T-helper 1 cell treated with Interleukin-12 subunit alpha and Interleukin-12 subunit beta and Interleukin-4 antibody, amounts not matched to agents 30 μg/mL and 1 μg/mL, for 36 hours (primary cell): Measurements from ENCODE around the gene LFNG.

Source experiments
- H3K27ac Mint-ChIP-seq: one replicate; pipeline ENCODE4 v1.8.0; 2021; ENCODE audit warnings: mild to moderate bottlenecking, mixed read lengths
- H3K27me3 Mint-ChIP-seq: one replicate; pipeline ENCODE4 v1.8.0; 2021; ENCODE audit warnings: low read depth, mixed read lengths
- H3K36me3 Mint-ChIP-seq: one replicate; pipeline ENCODE4 v1.8.0; 2021; ENCODE audit warnings: low read depth, mixed read lengths
- H3K4me1 Mint-ChIP-seq: one replicate; pipeline ENCODE4 v1.8.0; 2021; ENCODE audit warnings: low read depth, mixed read lengths
- H3K4me3 Mint-ChIP-seq: one replicate; pipeline ENCODE4 v1.8.0; 2021; ENCODE audit warnings: mild to moderate bottlenecking, moderate library complexity, mixed read lengths
- H3K9me3 Mint-ChIP-seq: one replicate; pipeline ENCODE4 v1.8.0; 2021; ENCODE audit warnings: mixed read lengths

The LFNG gene

DNA sequence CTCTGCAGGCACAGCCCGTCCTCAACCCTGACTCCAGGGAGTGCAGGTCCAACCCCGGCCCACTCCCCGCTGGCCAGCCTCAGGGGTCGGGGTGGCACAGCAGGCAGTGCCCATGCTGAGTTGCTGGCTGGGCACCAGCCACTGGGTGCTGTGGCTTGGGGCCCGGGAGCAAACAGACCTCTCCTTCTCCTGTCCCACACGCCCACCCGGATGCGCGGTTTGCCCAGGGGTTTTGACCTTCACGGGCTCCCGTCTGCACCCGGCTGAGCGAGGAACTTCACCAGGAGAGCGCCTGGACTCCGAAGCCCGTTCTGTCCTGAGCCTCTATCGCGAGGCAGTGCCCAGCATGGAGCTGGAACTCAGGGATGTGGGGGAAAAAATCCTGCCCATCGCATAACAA, 40.8 kb upstream of the LFNG start:
- Mint-ChIP-seq H3K4me3 (no peak overlapping the region), H3K9me3 (peaks cover 6% of the 10 kb centered on the region), H3K27me3 (no peaks in the 10 kb centered on the region), H3K36me3 (no peaks in the 10 kb centered on the region), H3K27ac (no peak overlapping the region), H3K4me1 (no peaks in the 10 kb centered on the region)

- H3K27ac Mint-ChIP-seq = no peak overlapping the region
- H3K36me3 Mint-ChIP-seq = no peaks in the 10 kb centered on the region
- no peak overlapping the region for H3K4me3 Mint-ChIP-seq
- peaks cover 6% of the 10 kb centered on the region for H3K9me3 Mint-ChIP-seq
- H3K27me3 Mint-ChIP-seq = no peaks in the 10 kb centered on the region
- no peaks in the 10 kb centered on the region for H3K4me1 Mint-ChIP-seq
These were observed 40.1 kb upstream of the LFNG start for GRCh38 chr7:2479276-2480069.

DNA sequence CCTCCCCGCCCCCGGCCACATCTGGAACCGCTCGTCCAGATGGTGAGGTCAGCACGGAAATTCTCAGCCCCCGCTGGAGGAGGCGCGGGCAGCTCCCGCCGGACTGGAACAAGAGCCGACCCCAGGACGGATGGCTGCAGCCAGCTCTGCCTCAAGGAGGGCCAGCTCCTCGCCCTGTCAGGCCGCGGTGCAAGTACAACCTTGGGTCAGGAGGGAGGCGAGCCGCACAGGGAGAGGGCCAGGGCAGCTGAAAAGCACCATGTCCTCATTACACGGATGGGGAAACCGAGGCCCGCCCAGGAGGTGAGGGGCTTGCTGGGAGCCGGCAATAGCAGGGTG, 39.5 kb upstream of the LFNG start:
- H3K9me3 Mint-ChIP-seq = peaks cover 6% of the 10 kb centered on the region
- no peaks in the 10 kb centered on the region for H3K27me3 Mint-ChIP-seq
- H3K36me3 Mint-ChIP-seq = no peaks in the 10 kb centered on the region
- H3K27ac Mint-ChIP-seq = no peak overlapping the region
- no peak overlapping the region for H3K4me3 Mint-ChIP-seq
- no peaks in the 10 kb centered on the region for H3K4me1 Mint-ChIP-seq

DNA sequence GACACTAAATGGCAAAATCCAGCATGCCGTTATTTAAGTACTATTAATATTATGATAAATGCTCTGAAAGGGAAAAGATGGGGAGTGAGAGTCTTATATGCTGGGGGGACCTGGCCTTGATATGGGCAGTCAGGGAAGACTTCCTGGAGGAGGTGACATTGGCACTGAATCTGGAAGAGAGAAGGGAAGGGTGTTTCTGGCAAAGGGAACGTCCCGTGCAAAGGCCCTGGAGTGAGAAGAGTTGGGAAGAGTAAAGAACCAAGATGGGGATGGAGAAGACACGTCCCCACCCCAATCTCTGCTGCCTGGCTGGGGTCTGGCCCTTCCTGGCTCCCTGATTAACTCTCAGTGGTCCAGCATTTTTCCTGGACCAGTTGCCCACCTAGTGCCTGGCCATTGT, 38.4 kb upstream of the LFNG start:
- Mint-ChIP-seq H3K4me3 (no peak overlapping the region), H3K27ac (no peak overlapping the region), H3K9me3 (peaks cover 6% of the 10 kb centered on the region), H3K4me1 (no peaks in the 10 kb centered on the region), H3K36me3 (no peaks in the 10 kb centered on the region), H3K27me3 (no peaks in the 10 kb centered on the region)

DNA sequence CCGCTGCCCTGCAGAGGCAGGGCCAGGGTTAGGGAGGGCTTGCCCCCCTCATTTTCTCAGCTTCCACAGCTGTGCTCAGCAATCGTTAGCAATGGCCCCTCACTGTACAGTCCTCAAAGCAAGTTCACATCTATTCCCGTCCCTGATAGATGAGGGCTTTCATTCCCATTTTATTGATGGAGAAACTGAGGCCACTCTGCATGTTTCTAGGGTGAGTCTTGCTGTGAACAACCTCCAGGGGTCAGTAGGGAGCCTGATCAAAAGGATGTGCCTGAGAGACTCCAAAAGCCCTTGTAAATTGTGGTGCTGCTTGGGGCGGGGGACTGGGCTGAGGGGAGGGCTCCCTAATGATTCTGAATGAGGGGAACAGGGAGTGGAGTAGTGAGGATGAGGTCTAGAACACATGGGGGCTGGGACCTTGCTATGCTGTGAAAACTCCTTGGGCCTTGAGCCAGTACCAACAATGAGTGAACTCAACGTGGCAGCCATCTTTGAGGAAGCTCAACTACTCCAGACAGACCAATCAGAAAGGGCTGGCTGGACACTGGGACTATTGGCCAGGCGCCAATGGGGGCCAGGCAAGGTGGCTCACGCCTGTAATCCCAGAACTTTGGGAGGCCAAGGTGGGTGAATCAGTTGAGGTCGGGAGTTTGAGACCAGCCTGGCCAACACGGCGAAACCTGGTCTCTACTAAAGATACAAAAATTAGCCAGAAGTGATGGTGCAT, 36.7 kb upstream of the LFNG start:
- Mint-ChIP-seq H3K36me3 (no peaks in the 10 kb centered on the region), H3K27me3 (no peaks in the 10 kb centered on the region), H3K4me3 (no peak overlapping the region), H3K4me1 (no peaks in the 10 kb centered on the region), H3K9me3 (peaks cover 6% of the 10 kb centered on the region), H3K27ac (no peak overlapping the region)

DNA sequence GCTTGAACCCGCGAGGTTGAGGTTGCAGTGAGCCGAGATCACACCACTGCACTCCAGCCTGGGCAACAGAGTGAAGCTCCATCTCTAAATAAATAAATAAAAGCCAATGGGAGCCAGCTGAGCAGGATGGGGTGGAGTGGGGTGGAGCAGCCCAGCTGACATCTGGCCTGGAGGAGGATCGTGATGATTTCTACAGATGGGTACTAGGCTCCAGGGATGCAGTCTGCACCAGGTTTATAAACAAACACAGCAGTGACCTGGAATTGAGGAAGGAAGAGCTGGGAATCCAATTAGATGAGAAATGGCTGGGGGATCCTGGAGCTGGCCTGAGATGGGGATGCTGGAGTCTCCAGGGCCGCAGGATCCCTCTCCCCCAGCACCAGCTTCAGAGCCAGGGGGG, 36.1 kb upstream of the LFNG start:
- Mint-ChIP-seq H3K4me1 (no peaks in the 10 kb centered on the region), H3K27me3 (no peaks in the 10 kb centered on the region), H3K27ac (no peak overlapping the region), H3K9me3 (peaks cover 6% of the 10 kb centered on the region), H3K4me3 (no peak overlapping the region), H3K36me3 (no peaks in the 10 kb centered on the region)

GRCh38 chr7:2484868-2485267, 34.7 kb upstream of the LFNG start:
- H3K27ac Mint-ChIP-seq = no peak overlapping the region
- no peaks in the 10 kb centered on the region for H3K36me3 Mint-ChIP-seq
- no peaks in the 10 kb centered on the region for H3K4me1 Mint-ChIP-seq
- H3K4me3 Mint-ChIP-seq = no peak overlapping the region
- H3K27me3 Mint-ChIP-seq = no peaks in the 10 kb centered on the region
- peaks cover 6% of the 10 kb centered on the region for H3K9me3 Mint-ChIP-seq

GRCh38 chr7:2487586-2488271, 31.8 kb upstream of the LFNG start:
- H3K27ac Mint-ChIP-seq = no peak overlapping the region
- no peaks in the 10 kb centered on the region for H3K36me3 Mint-ChIP-seq
- H3K4me3 Mint-ChIP-seq = no peak overlapping the region
- no peaks in the 10 kb centered on the region for H3K4me1 Mint-ChIP-seq
- H3K9me3 Mint-ChIP-seq = peaks cover 5% of the 10 kb centered on the region
- no peaks in the 10 kb centered on the region for H3K27me3 Mint-ChIP-seq

GRCh38 chr7:2488272-2488645, 31.3 kb upstream of the LFNG start:
- no peaks in the 10 kb centered on the region for H3K4me1 Mint-ChIP-seq
- H3K9me3 Mint-ChIP-seq = no peaks in the 10 kb centered on the region
- H3K4me3 Mint-ChIP-seq = no peak overlapping the region
- H3K27ac Mint-ChIP-seq = no peak overlapping the region
- H3K36me3 Mint-ChIP-seq = no peaks in the 10 kb centered on the region
- H3K27me3 Mint-ChIP-seq = no peaks in the 10 kb centered on the region

GRCh38 chr7:2488681-2489080, 30.9 kb upstream of the LFNG start:
- no peaks in the 10 kb centered on the region for H3K9me3 Mint-ChIP-seq
- H3K27me3 Mint-ChIP-seq = no peaks in the 10 kb centered on the region
- no peak overlapping the region for H3K4me3 Mint-ChIP-seq
- H3K4me1 Mint-ChIP-seq = no peaks in the 10 kb centered on the region
- no peak overlapping the region for H3K27ac Mint-ChIP-seq
- no peaks in the 10 kb centered on the region for H3K36me3 Mint-ChIP-seq

- H3K27ac Mint-ChIP-seq = no peak overlapping the region
- no peak overlapping the region for H3K4me3 Mint-ChIP-seq
- H3K36me3 Mint-ChIP-seq = no peaks in the 10 kb centered on the region
- no peaks in the 10 kb centered on the region for H3K9me3 Mint-ChIP-seq
- H3K27me3 Mint-ChIP-seq = no peaks in the 10 kb centered on the region
- no peaks in the 10 kb centered on the region for H3K4me1 Mint-ChIP-seq
These were observed 29.4 kb upstream of the LFNG start for GRCh38 chr7:2490181-2490651.

GRCh38 chr7:2492038-2492437, 27.5 kb upstream of the LFNG start:
- no peak overlapping the region for H3K4me3 Mint-ChIP-seq

DNA sequence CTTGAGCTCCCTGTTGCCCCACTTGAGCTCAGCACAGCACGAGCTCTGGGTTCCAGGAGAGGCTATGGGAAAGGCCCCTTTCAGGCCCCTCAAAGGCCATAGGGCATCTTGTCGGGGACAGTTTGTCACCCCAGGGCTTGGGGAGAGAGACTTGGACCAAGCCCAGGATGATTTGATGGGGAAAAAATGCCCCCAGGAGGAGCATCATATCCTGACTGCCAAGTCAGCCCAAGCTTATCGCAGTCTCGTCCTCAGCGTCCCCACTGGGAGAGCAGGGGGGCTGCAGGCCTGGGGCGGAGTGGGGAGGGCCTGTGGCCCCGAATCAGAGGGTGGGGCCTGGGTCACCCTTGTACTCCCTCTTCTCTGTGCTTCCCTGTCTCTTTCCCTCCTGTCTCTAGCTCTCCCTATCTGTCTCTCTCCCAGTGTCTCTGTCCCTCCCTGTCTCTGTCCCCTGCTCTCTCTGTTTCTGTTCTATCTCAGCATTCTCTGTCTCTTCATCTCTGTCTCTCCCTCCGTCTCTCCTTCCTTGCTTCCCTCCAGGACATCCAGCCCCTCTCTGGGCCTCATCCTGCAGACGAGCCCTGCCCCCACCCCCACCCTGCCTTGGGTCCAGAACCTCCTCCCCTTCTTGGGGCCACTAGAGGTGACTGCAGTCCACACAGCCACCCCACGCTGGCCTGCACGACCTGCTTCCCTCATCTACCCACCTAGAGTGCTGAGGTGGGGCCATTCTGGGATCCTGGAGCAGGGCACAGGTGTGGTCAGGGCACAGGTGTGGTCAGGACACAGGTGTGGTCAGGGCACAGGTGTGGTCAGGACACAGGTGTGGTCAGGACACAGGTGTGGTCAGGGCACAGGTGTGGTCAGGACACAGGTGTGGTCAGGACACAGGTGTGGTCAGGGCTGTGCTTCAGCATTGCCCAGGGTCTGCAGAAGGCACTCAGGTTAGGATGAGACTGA, 26.1 kb upstream of the LFNG start:
- H3K36me3 Mint-ChIP-seq = no peaks in the 10 kb centered on the region
- no peak overlapping the region for H3K4me3 Mint-ChIP-seq
- no peaks in the 10 kb centered on the region for H3K27me3 Mint-ChIP-seq
- no peak overlapping the region for H3K27ac Mint-ChIP-seq
- H3K4me1 Mint-ChIP-seq = no peaks in the 10 kb centered on the region
- no peaks in the 10 kb centered on the region for H3K9me3 Mint-ChIP-seq

More at GRCh38 chr7:2492038-2492437, 27.5 kb upstream of the LFNG start:
- H3K9me3 Mint-ChIP-seq = no peaks in the 10 kb centered on the region
- no peaks in the 10 kb centered on the region for H3K4me1 Mint-ChIP-seq
- no peak overlapping the region for H3K27ac Mint-ChIP-seq
- no peaks in the 10 kb centered on the region for H3K27me3 Mint-ChIP-seq
- no peaks in the 10 kb centered on the region for H3K36me3 Mint-ChIP-seq
